SK-N-SH (cell line): ENCODE results near the gene RCAN1.

Experiments used
- CTCF ChIP-seq: fragments of 200-600 bp; sonication (generic); IDR thresholded peaks from 2 replicates; pipeline ENCODE4 v1.6.1; 2017; ENCODE audit warnings: antibody characterized with exemption, mild to moderate bottlenecking, moderate library complexity
- REST ChIP-seq: IDR thresholded peaks from 2 replicates; pipeline ENCODE4 v1.6.1; 2012; ENCODE audit warnings: mild to moderate bottlenecking, low read depth, low read length, moderate library complexity
- YY1 ChIP-seq: IDR thresholded peaks from 2 replicates; pipeline ENCODE4 v1.4.0; 2012; ENCODE audit warnings: low read depth, mild to moderate bottlenecking

GRCh38 chr21:34558166-34558565, 56.7 kb downstream of the RCAN1 start:
- TF ChIP-seq REST (no peak), YY1 (no peak), CTCF (no peak)
